ENCODE results near the gene TMEM131. TPM values are rescaled to one million over a fixed set of nuclear protein-coding genes. Genes with fewer than 3 reads are reported as not detected.

The TMEM131 gene
- total and polyA plus RNA-seq, 10 of the 15 experiments (the other 5 are each of a cell fraction or from before 2014, with no cell fraction given), result 6.0 to 48.2 (median 23.2) TPM

DNA sequence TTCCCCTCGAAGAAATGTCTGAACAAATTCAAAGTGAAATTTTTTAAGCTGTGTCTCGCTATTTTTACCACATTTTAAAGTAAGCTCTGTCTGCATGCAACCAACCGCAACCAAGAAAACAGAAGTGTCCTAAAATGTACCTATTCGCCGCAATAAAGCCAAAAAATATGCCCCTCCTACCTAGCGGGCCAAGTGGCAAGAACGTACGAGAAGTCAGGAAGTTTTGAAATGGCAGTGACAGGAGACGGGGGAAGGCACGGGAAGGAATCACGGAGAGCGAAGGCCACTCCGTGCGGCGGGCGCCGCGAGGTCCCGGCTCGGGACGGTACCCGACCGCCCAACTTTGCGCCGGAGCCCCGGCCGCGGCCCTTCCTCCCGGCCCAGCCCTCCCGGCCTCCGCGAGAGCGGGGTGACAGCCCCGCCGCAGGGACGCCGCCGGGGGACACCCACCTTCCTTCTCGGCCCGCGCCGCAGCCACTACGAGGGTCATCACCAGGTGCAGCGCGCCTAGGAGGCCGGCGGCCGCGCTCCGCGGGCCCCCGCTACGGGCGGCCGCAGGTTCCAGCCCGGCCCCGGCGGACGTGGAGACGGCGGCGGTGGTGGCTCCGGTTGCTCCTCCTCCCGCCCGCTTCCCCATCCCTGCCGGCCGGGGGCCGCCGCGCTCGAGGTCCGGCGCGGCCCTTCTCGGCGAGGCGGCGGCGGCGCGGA is 568 bp downstream of the TMEM131 start (continued):
- TF ChIP-seq STAT1 (conservative IDR thresholded peaks at IDR 0.05), result no peak
- no peak for TF ChIP-seq CHD2 (IDR thresholded peaks at IDR 0.05; ENCODE audit: borderline replicate concordance, low read depth, low read length)
- TF ChIP-seq, protein P1, sequence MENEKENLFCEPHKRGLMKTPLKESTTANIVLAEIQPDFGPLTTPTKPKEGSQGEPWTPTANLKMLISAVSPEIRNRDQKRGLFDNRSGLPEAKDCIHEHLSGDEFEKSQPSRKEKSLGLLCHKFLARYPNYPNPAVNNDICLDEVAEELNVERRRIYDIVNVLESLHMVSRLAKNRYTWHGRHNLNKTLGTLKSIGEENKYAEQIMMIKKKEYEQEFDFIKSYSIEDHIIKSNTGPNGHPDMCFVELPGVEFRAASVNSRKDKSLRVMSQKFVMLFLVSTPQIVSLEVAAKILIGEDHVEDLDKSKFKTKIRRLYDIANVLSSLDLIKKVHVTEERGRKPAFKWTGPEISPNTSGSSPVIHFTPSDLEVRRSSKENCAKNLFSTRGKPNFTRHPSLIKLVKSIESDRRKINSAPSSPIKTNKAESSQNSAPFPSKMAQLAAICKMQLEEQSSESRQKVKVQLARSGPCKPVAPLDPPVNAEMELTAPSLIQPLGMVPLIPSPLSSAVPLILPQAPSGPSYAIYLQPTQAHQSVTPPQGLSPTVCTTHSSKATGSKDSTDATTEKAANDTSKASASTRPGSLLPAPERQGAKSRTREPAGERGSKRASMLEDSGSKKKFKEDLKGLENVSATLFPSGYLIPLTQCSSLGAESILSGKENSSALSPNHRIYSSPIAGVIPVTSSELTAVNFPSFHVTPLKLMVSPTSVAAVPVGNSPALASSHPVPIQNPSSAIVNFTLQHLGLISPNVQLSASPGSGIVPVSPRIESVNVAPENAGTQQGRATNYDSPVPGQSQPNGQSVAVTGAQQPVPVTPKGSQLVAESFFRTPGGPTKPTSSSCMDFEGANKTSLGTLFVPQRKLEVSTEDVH (IDR thresholded peaks at IDR 0.05; ENCODE audit: low read depth, partially characterized antibody), result no peak
- TF ChIP-seq DPF2 (IDR thresholded peaks at IDR 0.05), result peak; percentile 85
- TF ChIP-seq ZNF24 (IDR thresholded peaks at IDR 0.05), result no peak
- TF ChIP-seq IKZF1 (conservative IDR thresholded peaks at IDR 0.05), result no peak; the same call in none of the 2 replicates
- TF ChIP-seq NR2F1 (conservative IDR thresholded peaks at IDR 0.05), result no peak; the same call in 1 of the 2 replicates
- no peak for TF ChIP-seq ZBTB33 (IDR thresholded peaks at IDR 0.05)
- no peak for TF ChIP-seq RCOR1 (conservative IDR thresholded peaks at IDR 0.05; ENCODE audit: low read depth, low read length)
- TF ChIP-seq BRCA1 (IDR thresholded peaks at IDR 0.05; ENCODE audit: low read depth, low read length), result no peak
- peak; percentile 57; the same call in 1 of the 2 replicates for TF ChIP-seq NFIC (IDR thresholded peaks at IDR 0.05; ENCODE audit: low read depth, low read length)
- peak; percentile 84 for TF ChIP-seq SKIL (IDR thresholded peaks at IDR 0.05; ENCODE audit: low read depth, poor library complexity, severe bottlenecking)
- TF ChIP-seq ASH2L (IDR thresholded peaks at IDR 0.05; ENCODE audit: borderline replicate concordance, low read depth), result no peak
- no peak for TF ChIP-seq NR2C2 (IDR thresholded peaks at IDR 0.05; ENCODE audit: borderline replicate concordance, control insufficient read depth, insufficient read length, low read depth)
- TF ChIP-seq ZNF217 (IDR thresholded peaks at IDR 0.05), result peak; percentile 64; the same call in 1 of the 2 replicates
- TF ChIP-seq, protein P2, sequence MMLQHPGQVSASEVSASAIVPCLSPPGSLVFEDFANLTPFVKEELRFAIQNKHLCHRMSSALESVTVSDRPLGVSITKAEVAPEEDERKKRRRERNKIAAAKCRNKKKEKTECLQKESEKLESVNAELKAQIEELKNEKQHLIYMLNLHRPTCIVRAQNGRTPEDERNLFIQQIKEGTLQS (IDR thresholded peaks at IDR 0.05; ENCODE audit: borderline replicate concordance, extremely low read depth, low read depth, low read length), result no peak
- no peak for TF ChIP-seq CUX1 (IDR thresholded peaks at IDR 0.05; ENCODE audit: insufficient replicate concordance, low read depth, low read length)

Data from GM12878 (cell line).